ENCODE data around the gene EIF1B. TPM values are rescaled to one million over a fixed set of nuclear protein-coding genes. Genes with fewer than 3 reads are reported as not detected.

The EIF1B gene
- total RNA-seq, 1 experiment from 2014 or later = 39.9 TPM

DNA sequence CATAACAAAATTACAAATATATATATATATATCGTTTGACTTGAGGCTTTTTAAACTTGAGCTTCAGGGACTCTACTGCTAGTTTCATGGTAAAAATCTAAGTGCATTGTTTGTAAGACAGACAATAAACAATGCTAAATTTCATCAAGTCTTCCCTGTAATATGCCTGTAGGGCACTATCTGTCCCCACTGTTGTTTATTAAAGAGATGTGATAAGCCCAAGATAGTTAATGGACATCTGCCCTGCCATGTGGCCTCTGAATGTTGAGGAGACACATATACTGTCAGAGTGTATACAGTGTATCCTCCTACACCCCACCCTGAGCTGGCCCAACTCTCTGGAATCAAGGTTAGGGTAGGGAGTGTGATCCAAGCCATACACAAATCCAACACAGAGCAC, 15.1 kb upstream of the EIF1B start:
- H2AFZ ChIP-seq = no peak overlapping the region
- H3K9me3 ChIP-seq (ENCODE audit: insufficient read depth, low read depth) = no peaks in the 10 kb centered on the region
- no TSS peak for BruUV-seq (replicated peaks)
- H3K79me2 ChIP-seq (ENCODE audit: low read depth) = no peaks in the 10 kb centered on the region
- H3F3A ChIP-seq (ENCODE audit: insufficient read depth, low read depth) = no peaks in the 10 kb centered on the region
- H3K27ac ChIP-seq = no peak overlapping the region
- no peaks in the 10 kb centered on the region for H3K27me3 ChIP-seq (ENCODE audit: insufficient read depth, low read depth)
- intact Hi-C loops (cut with micrococcal nuclease; ENCODE audit: unreplicated experiment) = no loop called here
- no peaks in the 10 kb centered on the region for H4K20me1 ChIP-seq (ENCODE audit: insufficient read depth)
- no peaks in the 10 kb centered on the region for H3K9me2 ChIP-seq (ENCODE audit: insufficient read depth)
- H3K4me3 ChIP-seq = no peak overlapping the region
- TF ChIP-seq, protein P1, sequence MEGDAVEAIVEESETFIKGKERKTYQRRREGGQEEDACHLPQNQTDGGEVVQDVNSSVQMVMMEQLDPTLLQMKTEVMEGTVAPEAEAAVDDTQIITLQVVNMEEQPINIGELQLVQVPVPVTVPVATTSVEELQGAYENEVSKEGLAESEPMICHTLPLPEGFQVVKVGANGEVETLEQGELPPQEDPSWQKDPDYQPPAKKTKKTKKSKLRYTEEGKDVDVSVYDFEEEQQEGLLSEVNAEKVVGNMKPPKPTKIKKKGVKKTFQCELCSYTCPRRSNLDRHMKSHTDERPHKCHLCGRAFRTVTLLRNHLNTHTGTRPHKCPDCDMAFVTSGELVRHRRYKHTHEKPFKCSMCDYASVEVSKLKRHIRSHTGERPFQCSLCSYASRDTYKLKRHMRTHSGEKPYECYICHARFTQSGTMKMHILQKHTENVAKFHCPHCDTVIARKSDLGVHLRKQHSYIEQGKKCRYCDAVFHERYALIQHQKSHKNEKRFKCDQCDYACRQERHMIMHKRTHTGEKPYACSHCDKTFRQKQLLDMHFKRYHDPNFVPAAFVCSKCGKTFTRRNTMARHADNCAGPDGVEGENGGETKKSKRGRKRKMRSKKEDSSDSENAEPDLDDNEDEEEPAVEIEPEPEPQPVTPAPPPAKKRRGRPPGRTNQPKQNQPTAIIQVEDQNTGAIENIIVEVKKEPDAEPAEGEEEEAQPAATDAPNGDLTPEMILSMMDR (conservative IDR thresholded peaks at IDR 0.05) = no peak
- no peak for TF ChIP-seq EZH2 (IDR thresholded peaks at IDR 0.05; ENCODE audit: low read depth)
- no peaks in the 10 kb centered on the region; the same call in 1 of the 2 replicates for H3K4me1 ChIP-seq (replicated peaks; ENCODE audit: insufficient read depth)
- no peak for DNase-seq
- H3K36me3 ChIP-seq (ENCODE audit: low read depth) = no peaks in the 10 kb centered on the region
- POLR2A ChIA-PET (ENCODE audit: unreplicated experiment) = no interaction called here
- CTCF ChIA-PET = no interaction called here
- H3K4me2 ChIP-seq = no peak overlapping the region

DNA sequence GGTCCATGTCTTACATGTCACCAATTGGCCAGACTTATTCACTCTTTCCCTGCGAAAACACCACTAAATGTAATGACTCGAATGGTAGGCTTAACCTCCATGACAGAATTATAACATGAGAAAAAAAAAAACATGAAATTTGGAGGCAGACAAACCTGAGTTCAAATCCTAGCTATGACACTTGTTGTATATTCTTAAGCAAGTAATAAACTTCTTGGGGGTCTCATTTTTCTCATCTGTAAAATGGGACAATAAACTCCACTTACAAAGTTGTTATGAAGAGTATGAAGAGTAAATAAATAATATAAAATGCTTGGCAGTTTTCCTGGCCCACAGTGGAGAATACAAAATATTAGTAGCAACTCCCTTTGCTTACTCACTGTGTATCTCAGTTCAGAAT, 11.4 kb upstream of the EIF1B start:
- no TSS peak for BruUV-seq (replicated peaks)
- Histone ChIP-seq H3K79me2 (ENCODE audit: low read depth) (no peaks in the 10 kb centered on the region), H3K4me1 (replicated peaks; ENCODE audit: insufficient read depth) (no peaks in the 10 kb centered on the region; the same call in 1 of the 2 replicates), H4K20me1 (ENCODE audit: insufficient read depth) (no peaks in the 10 kb centered on the region), H3K4me3 (no peak overlapping the region), H3K9me2 (ENCODE audit: insufficient read depth) (no peaks in the 10 kb centered on the region), H2AFZ (no peak overlapping the region), H3K4me2 (no peak overlapping the region), H3K27ac (no peak overlapping the region), H3K9me3 (ENCODE audit: insufficient read depth, low read depth) (no peaks in the 10 kb centered on the region), H3F3A (ENCODE audit: insufficient read depth, low read depth) (no peaks in the 10 kb centered on the region), H3K36me3 (ENCODE audit: low read depth) (no peaks in the 10 kb centered on the region), H3K27me3 (ENCODE audit: insufficient read depth, low read depth) (no peaks in the 10 kb centered on the region)
- DNase-seq = no peak
- ChIA-PET CTCF (no interaction called here), POLR2A (ENCODE audit: unreplicated experiment) (no interaction called here)
- TF ChIP-seq, protein P1 (conservative IDR thresholded peaks at IDR 0.05) = no peak
- TF ChIP-seq EZH2 (IDR thresholded peaks at IDR 0.05; ENCODE audit: low read depth) = no peak
- intact Hi-C loops (cut with micrococcal nuclease; ENCODE audit: unreplicated experiment) = no loop called here

DNA sequence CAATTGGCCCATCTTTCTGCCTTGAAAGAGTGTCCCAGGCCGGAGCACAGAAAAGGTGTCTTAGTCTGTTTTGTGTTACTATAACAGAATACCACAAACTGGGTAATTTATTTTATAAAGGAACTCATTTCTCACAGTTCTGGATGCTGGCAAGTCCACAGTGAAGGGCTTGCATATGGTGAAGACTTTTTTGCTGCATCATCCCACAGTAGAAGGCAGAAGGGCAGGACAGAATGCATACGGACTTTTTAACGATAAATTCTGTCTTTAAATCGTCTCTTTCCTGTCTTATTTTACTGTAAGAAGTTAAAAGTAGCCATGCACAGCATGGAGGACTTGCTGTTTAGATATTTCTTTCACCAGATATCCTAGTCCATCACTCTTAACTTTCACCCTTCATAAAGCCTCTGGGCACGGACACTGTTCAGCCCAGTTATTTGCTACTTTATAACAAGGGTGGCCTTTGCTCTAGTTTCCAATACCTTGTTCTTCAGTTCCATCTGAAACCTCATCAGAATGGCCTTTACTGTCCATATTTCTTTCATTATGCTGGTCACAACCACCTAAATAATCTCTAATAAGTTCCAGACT, 10.3 kb upstream of the EIF1B start:
- Histone ChIP-seq H3F3A (ENCODE audit: insufficient read depth, low read depth) (no peaks in the 10 kb centered on the region), H2AFZ (no peak overlapping the region), H3K27me3 (ENCODE audit: insufficient read depth, low read depth) (no peaks in the 10 kb centered on the region), H4K20me1 (ENCODE audit: insufficient read depth) (no peaks in the 10 kb centered on the region), H3K27ac (no peak overlapping the region), H3K9me2 (ENCODE audit: insufficient read depth) (no peaks in the 10 kb centered on the region), H3K4me2 (no peak overlapping the region), H3K36me3 (ENCODE audit: low read depth) (no peaks in the 10 kb centered on the region), H3K4me1 (replicated peaks; ENCODE audit: insufficient read depth) (no peaks in the 10 kb centered on the region; the same call in 1 of the 2 replicates), H3K4me3 (no peak overlapping the region), H3K79me2 (ENCODE audit: low read depth) (no peaks in the 10 kb centered on the region), H3K9me3 (ENCODE audit: insufficient read depth, low read depth) (no peaks in the 10 kb centered on the region)
- ChIA-PET POLR2A (ENCODE audit: unreplicated experiment) (no interaction called here), CTCF (interaction anchor here (0.6 kb wide), 1 partner anchor 29 kb away, joined by 4 read pairs; no protein-coding TSS in a partner anchor)
- DNase-seq = no peak
- intact Hi-C loops (cut with micrococcal nuclease; ENCODE audit: unreplicated experiment) = no loop called here
- no TSS peak for BruUV-seq (replicated peaks)
- TF ChIP-seq, protein P1 (conservative IDR thresholded peaks at IDR 0.05) = no peak
- TF ChIP-seq EZH2 (IDR thresholded peaks at IDR 0.05; ENCODE audit: low read depth) = no peak

All from PC-9 (cell line).